ENCODE results near the gene KRTAP5-3.

Gene KRTAP5-3

GRCh38 chr11:1564535-1565172 is 43.6 kb downstream of the KRTAP5-3 start:
- TF ChIP-seq MYC (IDR thresholded peaks at IDR 0.05; ENCODE audit: low read depth, low read length) (no peak), MAX (IDR thresholded peaks at IDR 0.05; ENCODE audit: low read depth, low read length) (no peak), POLR2A (IDR thresholded peaks at IDR 0.05; ENCODE audit: extremely low read depth, insufficient read length) (no peak), CTCF (IDR thresholded peaks at IDR 0.05; ENCODE audit: low read depth, low read length) (no peak)
- peak; percentile 43 for DNase-seq (ENCODE audit: low read depth)
- H3K4me3 ChIP-seq (ENCODE audit: low read depth, low read length), result no peak overlapping the region

GRCh38 chr11:1563697-1564534 is 44.3 kb downstream of the KRTAP5-3 start:
- DNase-seq (ENCODE audit: low read depth), result no peak
- no peak overlapping the region for H3K4me3 ChIP-seq (ENCODE audit: low read depth, low read length)
- TF ChIP-seq MYC (IDR thresholded peaks at IDR 0.05; ENCODE audit: low read depth, low read length) (no peak), MAX (IDR thresholded peaks at IDR 0.05; ENCODE audit: low read depth, low read length) (no peak)

- DNase-seq (ENCODE audit: low read depth), result no peak
- no peak for TF ChIP-seq MYC (IDR thresholded peaks at IDR 0.05; ENCODE audit: low read depth, low read length)
- TF ChIP-seq MAX (IDR thresholded peaks at IDR 0.05; ENCODE audit: low read depth, low read length), result no peak
- TF ChIP-seq CTCF (IDR thresholded peaks at IDR 0.05; ENCODE audit: low read depth, low read length), result no peak
- TF ChIP-seq POLR2A (IDR thresholded peaks at IDR 0.05; ENCODE audit: extremely low read depth, insufficient read length), result no peak
- no peak overlapping the region for H3K4me3 ChIP-seq (ENCODE audit: low read depth, low read length)
Observed at GRCh38 chr11:1563149-1563638, 45.1 kb downstream of the KRTAP5-3 start.

- no peak for DNase-seq (ENCODE audit: low read depth)
- no peak for TF ChIP-seq MAX (IDR thresholded peaks at IDR 0.05; ENCODE audit: low read depth, low read length)
- TF ChIP-seq CTCF (IDR thresholded peaks at IDR 0.05; ENCODE audit: low read depth, low read length), result no peak
- TF ChIP-seq MYC (IDR thresholded peaks at IDR 0.05; ENCODE audit: low read depth, low read length), result no peak
- TF ChIP-seq POLR2A (IDR thresholded peaks at IDR 0.05; ENCODE audit: extremely low read depth, insufficient read length), result no peak
- no peak overlapping the region for H3K4me3 ChIP-seq (ENCODE audit: low read depth, low read length)
Observed at GRCh38 chr11:1562469-1563148, 45.7 kb downstream of the KRTAP5-3 start.

GRCh38 chr11:1561955-1562354 is 46.3 kb downstream of the KRTAP5-3 start:
- no peak for TF ChIP-seq MYC (IDR thresholded peaks at IDR 0.05; ENCODE audit: low read depth, low read length)
- TF ChIP-seq CTCF (IDR thresholded peaks at IDR 0.05; ENCODE audit: low read depth, low read length), result no peak
- no peak for TF ChIP-seq MAX (IDR thresholded peaks at IDR 0.05; ENCODE audit: low read depth, low read length)
- TF ChIP-seq POLR2A (IDR thresholded peaks at IDR 0.05; ENCODE audit: extremely low read depth, insufficient read length), result no peak
- no peak overlapping the region for H3K4me3 ChIP-seq (ENCODE audit: low read depth, low read length)
- DNase-seq (ENCODE audit: low read depth), result no peak
